GM18517 (cell line): Measurements from ENCODE around the gene RIMS3.

Experiments
- ATAC-seq: cut with Tn5 transposase; IDR thresholded peaks from one replicate; pipeline ENCODE4 v1.9.1; 2021; ENCODE audit warnings: mild to moderate bottlenecking, moderate library complexity; ENCODE audit not compliant: unreplicated experiment

Gene RIMS3

DNA sequence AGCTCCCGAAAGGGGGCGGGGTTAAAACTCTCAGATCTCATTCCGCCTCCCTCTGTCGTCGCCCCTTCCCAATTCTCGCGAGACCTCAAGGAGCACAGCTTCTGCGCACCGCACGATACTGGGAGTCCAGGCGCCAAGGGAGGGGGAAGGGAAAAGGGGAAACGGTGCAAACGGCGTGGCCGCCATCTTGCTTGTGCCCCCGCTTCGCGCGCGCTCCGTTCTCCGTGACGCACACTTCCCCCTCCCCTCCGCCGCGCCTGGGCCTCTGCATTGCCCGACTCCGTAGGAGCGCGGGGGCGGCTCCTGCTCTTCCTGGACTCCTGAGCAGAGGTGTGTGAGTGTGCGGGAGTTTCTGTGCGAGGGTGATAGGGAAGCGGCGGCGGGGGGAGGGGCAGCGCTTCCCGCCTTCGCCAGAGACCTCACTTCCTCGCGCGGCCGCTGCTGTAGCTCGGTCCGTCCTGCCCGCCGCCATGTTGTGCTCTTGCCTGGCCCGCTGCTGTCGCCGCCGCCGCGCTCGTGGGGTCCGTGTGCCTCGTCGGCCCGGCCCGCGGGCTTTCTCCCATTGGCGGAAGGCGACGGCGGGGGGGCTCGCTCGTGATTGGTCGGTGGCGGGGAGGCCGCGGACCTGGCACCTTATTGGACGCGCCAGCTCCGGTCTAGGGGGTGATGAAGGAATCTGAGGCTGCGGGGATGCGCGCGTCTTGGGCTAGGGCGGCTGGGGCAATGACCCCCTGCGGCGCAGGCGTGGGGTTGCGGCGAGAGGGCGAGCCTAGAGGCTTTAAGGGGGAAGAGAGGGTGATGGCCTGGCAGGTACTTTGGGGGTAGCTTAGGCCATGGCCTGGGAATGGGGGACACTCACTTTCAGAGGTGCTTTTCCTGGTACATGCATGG, 26.3 kb upstream of the RIMS3 start, which contains the start of gene NFYC:
Gene NFYC (plus strand): TSS at position 167 of the 891 bp plus-strand sequence. CDS start 47,140 bp downstream, outside the sequence.
- peak; percentile 68 for ATAC-seq

DNA sequence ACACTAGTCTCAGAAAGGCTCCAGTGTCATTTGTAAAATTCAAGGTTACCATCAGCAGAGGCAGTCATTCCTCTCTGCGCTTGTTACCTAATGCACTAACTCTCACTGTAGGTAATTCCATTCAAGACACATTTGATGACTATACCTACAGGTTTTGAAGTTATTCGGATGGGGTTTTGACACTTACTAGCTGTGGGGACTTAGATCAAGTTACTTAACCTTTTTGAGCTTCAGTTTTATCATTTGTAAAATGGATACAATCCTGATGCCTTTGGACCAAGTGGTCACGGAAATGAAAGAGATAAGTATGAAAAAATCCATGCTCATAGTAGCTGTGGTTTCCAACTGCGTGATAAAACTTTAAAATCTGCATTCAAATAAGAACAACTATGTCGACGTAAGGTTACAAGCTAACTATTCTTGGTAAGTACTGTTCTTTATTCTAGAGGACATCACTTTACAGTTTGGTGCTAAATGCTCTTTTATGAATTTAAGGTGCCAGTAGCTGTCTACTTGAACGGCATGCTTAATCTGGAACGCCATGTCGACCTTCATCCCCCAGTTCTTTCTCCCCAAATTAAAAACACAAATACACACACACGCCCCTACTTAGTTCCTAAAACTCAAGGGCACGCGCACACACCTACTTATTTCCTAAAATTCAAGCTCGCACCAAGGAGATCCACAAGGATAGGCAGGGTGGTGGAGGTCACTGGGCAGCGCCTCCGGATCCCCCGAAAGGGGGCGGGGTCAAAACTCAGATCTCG, 25.5 kb upstream of the RIMS3 start:
- no peak for ATAC-seq

DNA sequence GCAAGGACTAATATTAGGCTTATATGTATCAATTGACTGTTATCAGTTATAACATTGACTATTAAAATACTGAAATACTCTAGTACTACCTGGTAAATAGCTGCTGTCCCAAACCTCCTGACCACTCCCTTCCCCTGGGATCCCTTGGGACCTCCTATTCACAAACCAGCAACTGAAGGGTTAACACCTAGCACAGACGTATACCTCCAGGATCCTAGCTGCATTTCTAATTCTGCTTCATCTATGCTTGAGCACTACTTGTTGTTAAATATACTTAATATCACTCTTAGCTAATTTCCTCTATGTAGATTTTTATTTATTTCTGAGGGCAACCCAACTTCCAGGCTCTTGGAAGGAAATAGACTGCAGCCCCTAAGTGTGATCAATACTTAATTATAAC, 24.3 kb upstream of the RIMS3 start:
- ATAC-seq = no peak

- no peak for ATAC-seq
Observed at GRCh38 chr1:40687661-40688060, 22.2 kb upstream of the RIMS3 start.

DNA sequence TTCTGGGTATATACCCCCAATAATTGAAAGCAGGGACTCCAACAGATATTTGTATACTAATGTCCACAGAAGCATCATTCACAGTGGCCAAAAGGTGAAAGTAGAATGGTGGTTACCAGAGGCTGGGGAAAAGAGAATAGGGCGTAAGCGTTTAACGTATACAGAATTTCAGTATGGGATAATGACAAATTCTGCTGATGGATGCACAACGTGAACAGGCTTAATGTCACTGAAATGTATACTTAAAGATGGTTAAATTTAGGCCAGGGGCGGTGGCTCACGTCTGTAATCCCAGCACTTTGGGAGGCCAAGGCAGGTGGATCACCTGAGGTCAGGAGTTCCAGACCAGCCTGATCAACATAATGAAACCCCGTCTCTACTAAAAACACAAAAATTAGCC, 21.6 kb upstream of the RIMS3 start:
- no peak for ATAC-seq

DNA sequence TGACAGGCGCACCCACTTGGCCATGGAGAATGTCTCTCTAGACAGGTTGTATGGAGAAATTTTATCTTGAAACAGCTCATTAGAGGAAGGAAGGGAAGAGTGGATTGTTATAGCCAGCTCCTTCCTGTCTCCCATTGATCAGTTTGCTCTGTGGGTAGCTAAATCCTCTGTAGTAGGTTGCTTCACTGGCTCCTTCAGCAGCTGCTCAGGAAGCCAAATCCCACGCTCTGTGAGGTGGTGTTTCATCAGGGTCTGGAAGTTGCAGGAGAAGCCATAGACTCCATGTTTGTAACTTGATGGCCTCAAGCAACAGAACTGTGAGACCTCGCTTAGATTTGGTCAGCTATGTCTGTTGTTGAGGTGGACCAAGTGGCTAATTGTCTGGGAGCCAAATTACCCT, 19.2 kb upstream of the RIMS3 start:
- ATAC-seq = no peak

DNA sequence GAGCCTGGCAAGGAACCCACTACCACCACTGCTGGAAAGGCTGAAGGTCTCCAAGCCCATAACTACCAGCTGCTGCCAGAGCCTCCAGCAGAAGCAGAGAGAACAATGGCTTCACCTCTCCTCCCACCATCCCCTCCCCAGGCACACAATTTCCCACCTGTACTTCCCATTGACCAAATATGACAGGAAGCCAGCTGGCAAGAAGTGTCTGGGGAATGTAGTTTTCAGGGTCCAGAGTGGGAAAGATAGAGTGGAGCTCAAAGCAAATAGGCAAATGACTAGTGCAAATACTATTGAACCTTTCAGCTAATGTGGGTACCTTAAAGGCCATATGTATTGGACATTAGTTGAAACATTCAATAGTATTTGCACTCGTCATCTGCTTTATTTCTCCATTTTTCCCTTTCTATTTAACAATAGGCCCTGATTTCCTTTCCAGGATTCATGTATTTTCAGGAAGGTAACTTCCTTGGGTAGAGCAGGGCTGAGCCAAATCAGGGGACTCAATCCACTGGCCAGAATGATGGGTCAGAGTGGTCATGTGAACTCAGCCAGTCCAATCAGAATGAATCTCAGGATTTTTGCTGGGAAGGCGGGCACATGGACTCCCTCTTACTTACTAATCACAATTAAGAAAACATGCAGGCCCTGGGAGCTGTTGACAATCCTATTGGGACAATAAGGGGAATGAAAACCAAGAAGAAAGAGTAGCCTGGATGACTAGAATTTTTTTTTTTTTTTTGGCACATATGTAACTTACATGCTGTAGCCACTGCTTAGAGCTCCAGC, 13.9 kb upstream of the RIMS3 start:
- ATAC-seq = no peak

GRCh38 chr1:40676501-40676900, 11.0 kb upstream of the RIMS3 start:
- ATAC-seq = no peak

- ATAC-seq = no peak
Observed at GRCh38 chr1:40673452-40673851, 8.0 kb upstream of the RIMS3 start.

- peak; percentile 59 for ATAC-seq
Observed at GRCh38 chr1:40668769-40669525, 3.5 kb upstream of the RIMS3 start.

DNA sequence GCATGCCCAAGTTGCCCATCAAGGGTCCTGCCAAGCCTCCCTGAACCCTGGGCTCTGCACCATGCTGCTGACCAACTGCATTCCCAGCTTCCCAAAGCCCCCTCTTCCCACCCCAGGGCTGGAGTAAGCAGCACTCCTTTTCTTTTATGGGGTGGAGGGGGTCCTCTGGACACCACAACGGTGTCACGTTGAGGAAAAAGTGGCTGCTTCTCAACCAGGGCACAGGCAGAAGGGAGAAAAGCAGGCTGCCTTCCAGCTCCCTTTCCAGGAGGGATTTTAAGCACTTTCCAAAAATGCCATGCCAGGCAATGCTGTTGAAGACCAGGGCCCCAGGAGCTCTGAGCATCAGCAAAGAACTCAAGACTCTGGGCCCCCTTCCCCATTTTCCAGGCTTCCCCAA, 691 bp downstream of the RIMS3 start:
- no peak for ATAC-seq

GRCh38 chr1:40664167-40664537, 1.3 kb downstream of the RIMS3 start:
- no peak for ATAC-seq

- no peak for ATAC-seq
Observed at GRCh38 chr1:40663324-40664166, 1.9 kb downstream of the RIMS3 start.

GRCh38 chr1:40662864-40663263, 2.6 kb downstream of the RIMS3 start:
- ATAC-seq = no peak

- no peak for ATAC-seq
Observed at GRCh38 chr1:40662151-40662550, 3.3 kb downstream of the RIMS3 start.

DNA sequence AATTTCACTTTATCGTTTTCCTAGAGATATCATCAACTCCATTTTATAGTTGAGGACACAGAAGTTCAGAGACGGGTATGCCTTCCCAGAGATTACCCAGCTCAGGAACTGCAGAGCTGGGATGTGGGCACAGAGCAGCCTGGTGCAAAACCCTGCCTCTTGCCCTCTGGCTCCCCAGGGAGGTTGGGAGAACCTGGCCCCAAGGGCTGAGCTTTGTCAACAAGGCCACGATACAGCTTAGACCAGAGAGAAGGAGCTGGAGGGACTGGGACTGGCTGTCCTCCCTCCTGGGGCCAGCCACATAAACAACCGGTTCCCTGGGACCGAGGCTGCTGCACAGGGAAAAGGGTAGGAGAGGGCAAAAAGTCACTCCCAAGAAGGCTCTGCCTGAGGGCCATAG, 3.8 kb downstream of the RIMS3 start:
- ATAC-seq = no peak

DNA sequence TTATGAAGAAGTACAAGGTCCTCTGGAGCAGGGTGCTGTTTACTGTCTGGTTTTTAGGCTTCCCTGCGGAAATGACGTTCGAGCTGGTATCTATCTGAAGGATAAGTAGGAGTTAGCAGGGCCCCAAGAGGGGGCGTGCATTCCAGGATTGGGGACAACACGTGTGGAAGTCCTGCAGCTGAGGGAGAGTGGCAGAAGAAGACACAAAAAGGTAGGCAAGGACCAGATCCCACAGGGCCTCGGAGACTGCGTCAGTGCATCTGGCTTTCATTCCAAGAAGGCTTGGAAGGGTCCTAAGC, 5.9 kb downstream of the RIMS3 start:
- no peak for ATAC-seq

DNA sequence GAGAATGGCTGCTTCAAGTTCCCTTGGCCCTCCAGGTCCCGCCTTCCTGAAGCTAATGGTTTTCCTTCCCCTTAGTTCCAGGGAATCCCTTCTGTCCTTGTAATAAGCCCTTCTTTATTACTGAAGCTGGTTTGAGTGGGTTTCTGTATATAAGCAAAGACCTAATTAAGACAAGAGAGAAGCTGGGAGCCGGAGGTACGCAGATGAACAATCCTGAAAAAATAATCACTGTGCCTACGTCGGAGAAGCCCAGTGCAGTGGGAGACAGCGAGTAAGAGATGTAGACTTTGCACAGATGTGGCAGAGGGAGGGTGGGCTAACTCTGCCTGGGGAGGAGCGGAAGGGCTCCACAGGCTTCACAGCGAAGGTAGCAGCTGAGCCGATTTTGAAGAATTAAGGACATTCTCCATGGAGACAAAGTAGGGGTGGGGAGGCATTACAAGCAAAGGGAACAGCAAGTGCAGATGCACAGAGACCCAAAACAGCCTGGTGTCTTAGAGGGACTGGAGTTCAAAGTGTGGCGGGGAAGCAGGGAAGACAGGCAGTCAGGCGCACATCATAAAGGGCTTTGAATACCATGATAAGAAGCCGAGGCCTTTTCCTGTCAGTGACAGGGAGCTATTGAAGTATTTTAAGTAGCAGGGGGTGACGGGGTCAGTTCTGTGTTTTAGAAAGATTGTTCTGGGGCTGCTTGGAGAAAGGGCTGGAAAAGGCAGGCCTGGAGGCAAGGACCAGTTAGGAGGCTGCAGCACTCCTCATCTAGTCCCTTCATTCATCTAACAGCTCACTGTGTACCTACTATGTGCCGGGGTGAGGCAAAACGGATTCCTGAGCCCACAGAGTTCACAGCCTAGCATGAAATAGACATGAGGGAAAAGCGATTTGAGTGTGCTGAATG, 6.5 kb downstream of the RIMS3 start:
- no peak for ATAC-seq

DNA sequence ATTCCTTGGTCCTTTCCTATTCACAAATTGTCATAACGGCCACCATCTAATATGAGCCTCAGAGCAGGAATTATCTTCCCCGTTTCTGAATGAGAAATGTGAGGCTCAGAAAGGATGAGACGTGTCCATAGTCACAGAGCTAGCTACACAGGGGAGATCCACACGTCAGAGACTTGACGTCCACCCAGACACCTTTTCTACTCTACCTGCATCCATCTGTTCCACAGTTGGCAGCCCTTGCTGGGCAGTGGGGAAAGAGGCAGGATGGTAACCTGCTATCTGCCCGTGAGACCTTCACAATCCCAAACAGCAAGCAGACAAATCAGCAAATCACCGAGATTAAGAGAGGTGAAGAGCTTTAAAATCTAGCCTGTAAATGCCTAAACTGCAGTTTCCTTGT, 8.4 kb downstream of the RIMS3 start:
- ATAC-seq = no peak
